ENCODE data around the gene SCAF4.

The SCAF4 gene

GRCh38 chr21:31714741-31715365 lies 17.1 kb downstream of the SCAF4 start:
- in situ Hi-C loops (cut with MboI; ENCODE audit: low sequenced_read_pairs) = no loop called here

GRCh38 chr21:31713973-31714740 lies 17.8 kb downstream of the SCAF4 start:
- in situ Hi-C loops (cut with MboI; ENCODE audit: low sequenced_read_pairs) = no loop called here

- in situ Hi-C loops (cut with MboI; ENCODE audit: low sequenced_read_pairs) = no loop called here
Measured at GRCh38 chr21:31713115-31713514, 18.8 kb downstream of the SCAF4 start.

GRCh38 chr21:31711745-31712285 lies 20.1 kb downstream of the SCAF4 start:
- in situ Hi-C loops (cut with MboI; ENCODE audit: low sequenced_read_pairs) = no loop called here

GRCh38 chr21:31711326-31711725 lies 20.6 kb downstream of the SCAF4 start:
- in situ Hi-C loops (cut with MboI; ENCODE audit: low sequenced_read_pairs) = no loop called here

- in situ Hi-C loops (cut with MboI; ENCODE audit: low sequenced_read_pairs) = no loop called here
Measured at GRCh38 chr21:31710586-31710985, 21.3 kb downstream of the SCAF4 start.

- in situ Hi-C loops (cut with MboI; ENCODE audit: low sequenced_read_pairs) = no loop called here
Measured at GRCh38 chr21:31708541-31708940, 23.4 kb downstream of the SCAF4 start.

- in situ Hi-C loops (cut with MboI; ENCODE audit: low sequenced_read_pairs) = no loop called here
Measured at GRCh38 chr21:31707499-31707898, 24.4 kb downstream of the SCAF4 start.

GRCh38 chr21:31706562-31706961 lies 25.4 kb downstream of the SCAF4 start:
- in situ Hi-C loops (cut with MboI; ENCODE audit: low sequenced_read_pairs) = no loop called here

- in situ Hi-C loops (cut with MboI; ENCODE audit: low sequenced_read_pairs) = no loop called here
Measured at GRCh38 chr21:31700040-31700439, 31.9 kb downstream of the SCAF4 start.

GRCh38 chr21:31698461-31698860 lies 33.5 kb downstream of the SCAF4 start:
- in situ Hi-C loops (cut with MboI; ENCODE audit: low sequenced_read_pairs) = no loop called here

- in situ Hi-C loops (cut with MboI; ENCODE audit: low sequenced_read_pairs) = no loop called here
Measured at GRCh38 chr21:31696424-31696823, 35.5 kb downstream of the SCAF4 start.

GRCh38 chr21:31693222-31693621 lies 38.7 kb downstream of the SCAF4 start:
- in situ Hi-C loops (cut with MboI; ENCODE audit: low sequenced_read_pairs) = no loop called here

GRCh38 chr21:31688603-31689368 lies 43.1 kb downstream of the SCAF4 start:
- in situ Hi-C loops (cut with MboI; ENCODE audit: low sequenced_read_pairs) = no loop called here

GRCh38 chr21:31687108-31687507 lies 44.8 kb downstream of the SCAF4 start:
- in situ Hi-C loops (cut with MboI; ENCODE audit: low sequenced_read_pairs) = no loop called here

GRCh38 chr21:31686272-31686915 lies 45.5 kb downstream of the SCAF4 start:
- in situ Hi-C loops (cut with MboI; ENCODE audit: low sequenced_read_pairs) = no loop called here

- in situ Hi-C loops (cut with MboI; ENCODE audit: low sequenced_read_pairs) = no loop called here
Measured at GRCh38 chr21:31684918-31685317, 47.0 kb downstream of the SCAF4 start.

GRCh38 chr21:31683029-31683428 lies 48.9 kb downstream of the SCAF4 start:
- in situ Hi-C loops (cut with MboI; ENCODE audit: low sequenced_read_pairs) = no loop called here

GRCh38 chr21:31682620-31683019 lies 49.3 kb downstream of the SCAF4 start:
- in situ Hi-C loops (cut with MboI; ENCODE audit: low sequenced_read_pairs) = no loop called here

- in situ Hi-C loops (cut with MboI; ENCODE audit: low sequenced_read_pairs) = no loop called here
Measured at GRCh38 chr21:31678478-31678877, 53.4 kb downstream of the SCAF4 start.

- in situ Hi-C loops (cut with MboI; ENCODE audit: low sequenced_read_pairs) = no loop called here
Measured at GRCh38 chr21:31677047-31677446, 54.9 kb downstream of the SCAF4 start.

Measured in hTERT RPE-1 (cell line).